Stomach smooth muscle (tissue), 2 donors: ENCODE results near the gene WDR17.

Source experiments
- H3K27ac ChIP-seq: one replicate; pipeline ENCODE4 v1.7.0; 2013; ENCODE audit warnings: mild to moderate bottlenecking, low read length, inconsistent platforms
- H3K27me3 ChIP-seq, 2 donors: one replicate each; pipeline ENCODE4 v1.7.0; 2013; ENCODE audit warnings: low read length in 2 of 2; ENCODE audit not compliant: insufficient read depth in 2 of 2, control insufficient read depth in 1 of 2
- H3K36me3 ChIP-seq, 2 donors: one replicate each; pipeline ENCODE4 v1.7.0; 2013; ENCODE audit warnings: low read length in 2 of 2; ENCODE audit not compliant: control insufficient read depth in 2 of 2, insufficient read depth in 2 of 2
- H3K4me1 ChIP-seq: one replicate; pipeline ENCODE4 v1.7.0; 2013; ENCODE audit warnings: low read length; ENCODE audit not compliant: control insufficient read depth, insufficient read depth
- H3K4me3 ChIP-seq, 2 donors: one replicate each; pipeline ENCODE4 v1.7.0; 2013; ENCODE audit warnings: low read length in 2 of 2
- H3K9ac ChIP-seq, 2 donors: one replicate each; pipeline ENCODE4 v1.7.0; 2013; ENCODE audit warnings: low read length in 2 of 2, mild to moderate bottlenecking in 1 of 2
- H3K9me3 ChIP-seq, 2 donors: one replicate each; pipeline ENCODE4 v1.7.0; 2013; ENCODE audit warnings: low read length in 2 of 2; ENCODE audit not compliant: control insufficient read depth in 2 of 2
- donor health status: healthy.
- donor health status: Pancreatic carcinoma.

Gene WDR17

GRCh38 chr4:176043838-176044588 lies 21.6 kb upstream of the WDR17 start:
- Histone ChIP-seq H3K4me1 (no peaks in the 10 kb centered on the region), H3K36me3 (no peaks in the 10 kb centered on the region), H3K4me3 (no peak overlapping the region)

DNA sequence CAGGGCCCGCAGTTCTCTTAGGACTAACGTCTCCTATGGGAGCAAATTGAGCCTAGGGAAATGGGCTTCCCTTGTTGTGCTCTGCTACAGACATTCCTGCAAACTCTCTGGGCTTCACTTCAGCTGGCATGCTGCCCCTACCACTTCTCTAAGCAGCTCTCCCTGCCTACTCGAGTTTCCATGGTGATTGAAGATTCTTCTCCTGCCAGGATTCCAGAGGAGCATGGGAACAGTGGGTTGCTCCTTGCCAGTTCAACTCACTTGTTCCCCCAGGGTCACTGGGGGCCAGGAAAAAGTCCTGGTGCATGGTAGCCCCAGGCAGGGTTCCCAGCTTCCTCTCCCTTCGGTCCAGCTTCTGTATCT lies 21.1 kb upstream of the WDR17 start:
- Histone ChIP-seq H3K9ac (no peak overlapping the region), H3K27ac (no peak overlapping the region), H3K27me3 (no peaks in the 10 kb centered on the region), H3K9me3 (peaks cover 0 to 2% of the 10 kb centered on the region in 2 donors), H3K4me3 (no peak overlapping the region), H3K4me1 (no peaks in the 10 kb centered on the region), H3K36me3 (no peaks in the 10 kb centered on the region)

More at GRCh38 chr4:176043838-176044588, 21.6 kb upstream of the WDR17 start:
- H3K9me3 ChIP-seq, result no peaks in the 10 kb centered on the region
- H3K27me3 ChIP-seq, result no peaks in the 10 kb centered on the region
- H3K27ac ChIP-seq, result no peak overlapping the region
- H3K9ac ChIP-seq, result no peak overlapping the region

DNA sequence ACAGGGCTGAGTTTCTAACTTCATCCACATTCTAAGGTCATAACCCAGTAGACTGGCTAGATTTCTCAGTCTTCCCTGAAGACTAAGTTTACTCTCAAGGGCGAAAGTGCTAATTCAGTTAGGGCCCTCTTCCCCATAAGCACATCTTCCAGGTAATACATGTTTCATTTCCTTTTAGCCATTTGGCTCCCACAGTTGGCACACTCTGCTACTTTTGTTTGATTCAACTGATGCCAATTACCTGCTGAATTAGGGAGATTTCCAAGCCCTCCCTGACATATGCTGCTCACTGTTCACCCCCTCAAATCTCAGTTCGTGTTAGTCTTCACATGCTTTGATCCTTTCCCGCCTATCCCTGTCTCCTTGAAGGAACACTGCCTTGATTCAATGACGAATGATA lies 17.0 kb upstream of the WDR17 start:
- H3K9ac ChIP-seq, result no peak overlapping the region
- no peaks in the 10 kb centered on the region for H3K4me1 ChIP-seq
- H3K9me3 ChIP-seq, result peaks cover 0 to 2% of the 10 kb centered on the region in 2 donors
- no peaks in the 10 kb centered on the region for H3K36me3 ChIP-seq
- H3K27ac ChIP-seq, result no peak overlapping the region
- no peak overlapping the region for H3K4me3 ChIP-seq
- no peaks in the 10 kb centered on the region for H3K27me3 ChIP-seq

DNA sequence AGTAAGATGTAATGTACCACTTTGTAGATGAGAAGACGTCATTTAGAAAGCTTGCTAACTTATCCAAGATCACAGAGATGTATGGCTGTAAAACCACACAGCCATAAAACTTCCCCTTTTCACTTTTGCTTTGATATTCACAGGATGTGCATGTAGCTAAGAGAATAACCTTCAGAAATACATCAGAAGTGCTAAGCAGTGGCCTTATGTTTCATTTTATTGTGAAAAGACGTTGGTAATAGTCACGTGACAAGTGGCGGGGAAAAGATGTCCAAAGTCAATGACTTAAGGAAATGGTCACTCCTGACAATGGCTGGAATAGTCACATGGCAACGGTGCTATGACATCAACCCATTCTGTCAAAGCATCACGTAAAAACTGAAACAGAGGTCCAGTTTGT lies 12.9 kb upstream of the WDR17 start:
- Histone ChIP-seq H3K4me3 (no peak overlapping the region), H3K9ac (no peak overlapping the region), H3K4me1 (no peaks in the 10 kb centered on the region), H3K27ac (no peak overlapping the region), H3K9me3 (peaks cover 0 to 2% of the 10 kb centered on the region in 2 donors), H3K27me3 (no peaks in the 10 kb centered on the region), H3K36me3 (no peaks in the 10 kb centered on the region)

DNA sequence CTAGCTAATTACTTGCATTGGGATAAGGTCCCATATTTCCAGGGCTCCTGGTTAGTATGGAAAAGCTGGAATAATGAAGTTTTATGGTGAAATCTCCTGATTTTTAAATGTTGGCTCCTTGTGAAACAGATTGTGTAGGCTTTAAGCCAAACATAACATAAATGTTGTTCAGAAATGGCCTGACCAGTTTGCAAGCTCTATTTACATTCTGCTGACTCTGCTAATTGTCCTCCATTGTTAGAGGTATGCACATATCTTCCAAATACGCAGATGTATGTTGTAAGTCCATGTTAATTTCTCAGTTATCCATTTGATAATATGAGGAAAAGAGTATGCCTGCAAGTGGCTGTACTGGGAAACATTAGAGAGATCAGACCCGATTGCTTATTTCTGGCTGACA lies 11.9 kb upstream of the WDR17 start:
- H3K4me3 ChIP-seq, result no peak overlapping the region
- H3K9ac ChIP-seq, result no peak overlapping the region
- H3K9me3 ChIP-seq, result peaks cover 0 to 2% of the 10 kb centered on the region in 2 donors
- H3K27ac ChIP-seq, result no peak overlapping the region
- no peaks in the 10 kb centered on the region for H3K4me1 ChIP-seq
- no peaks in the 10 kb centered on the region for H3K27me3 ChIP-seq
- no peaks in the 10 kb centered on the region for H3K36me3 ChIP-seq

DNA sequence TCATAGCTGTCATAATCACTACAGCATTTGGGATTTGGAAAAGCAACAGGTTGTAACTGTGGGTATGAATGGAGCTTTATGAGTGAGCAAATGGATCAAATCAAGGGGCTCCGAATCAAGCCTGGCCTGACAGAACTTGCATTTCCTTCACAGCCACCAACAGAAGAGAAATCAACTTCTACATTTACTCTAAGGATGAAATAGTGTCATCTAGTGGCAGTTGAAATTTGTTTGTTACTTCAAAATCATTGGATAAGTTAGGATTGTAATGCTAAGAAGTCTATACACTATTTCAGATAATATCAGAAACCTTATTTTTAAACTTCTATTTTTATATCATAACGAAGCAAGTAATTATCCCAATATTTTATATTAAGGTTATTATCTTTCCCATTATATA lies 10.7 kb upstream of the WDR17 start:
- Histone ChIP-seq H3K36me3 (no peaks in the 10 kb centered on the region), H3K4me1 (no peaks in the 10 kb centered on the region), H3K9ac (no peak overlapping the region), H3K27me3 (no peaks in the 10 kb centered on the region), H3K27ac (no peak overlapping the region), H3K4me3 (no peak overlapping the region), H3K9me3 (no peaks in the 10 kb centered on the region)

- no peak overlapping the region for H3K9ac ChIP-seq
- no peaks in the 10 kb centered on the region for H3K36me3 ChIP-seq
- H3K4me1 ChIP-seq, result peaks cover 12% of the 10 kb centered on the region
- H3K4me3 ChIP-seq, result no peak overlapping the region
- no peaks in the 10 kb centered on the region for H3K27me3 ChIP-seq
- H3K9me3 ChIP-seq, result no peaks in the 10 kb centered on the region
- no peak overlapping the region for H3K27ac ChIP-seq
Measured at GRCh38 chr4:176063718-176064117, 1.9 kb upstream of the WDR17 start.

- Histone ChIP-seq H3K27ac (no peak overlapping the region), H3K36me3 (no peaks in the 10 kb centered on the region), H3K4me3 (no peak overlapping the region), H3K4me1 (peaks cover 12% of the 10 kb centered on the region), H3K9ac (no peak overlapping the region), H3K9me3 (no peaks in the 10 kb centered on the region), H3K27me3 (no peaks in the 10 kb centered on the region)
Measured at GRCh38 chr4:176064539-176064938, 1.1 kb upstream of the WDR17 start.

GRCh38 chr4:176066757-176067156 lies 1.1 kb downstream of the WDR17 start:
- H3K4me1 ChIP-seq, result peaks cover 12% of the 10 kb centered on the region
- no peaks in the 10 kb centered on the region for H3K36me3 ChIP-seq
- no peaks in the 10 kb centered on the region for H3K27me3 ChIP-seq
- no peak overlapping the region for H3K27ac ChIP-seq
- H3K9me3 ChIP-seq, result no peaks in the 10 kb centered on the region
- no peak overlapping the region for H3K4me3 ChIP-seq
- no peak overlapping the region for H3K9ac ChIP-seq

DNA sequence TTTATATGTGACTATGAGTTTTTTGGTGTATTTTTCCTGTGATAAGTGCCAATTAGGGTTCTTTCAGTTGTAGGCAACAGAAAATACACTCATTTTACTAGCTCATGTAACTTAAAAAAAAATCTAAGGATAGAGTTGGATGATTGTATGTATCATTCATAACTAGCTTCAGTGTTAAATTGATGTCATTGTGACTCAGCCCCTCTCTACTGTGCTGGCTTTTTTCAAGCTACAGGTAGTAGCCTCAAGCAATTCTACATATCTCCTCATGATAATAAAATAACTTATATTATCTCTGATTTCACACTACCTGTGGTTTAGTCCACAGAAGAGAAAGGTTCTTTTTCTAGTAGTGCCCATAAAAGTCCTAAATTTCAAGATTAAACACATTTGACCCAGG lies 11.9 kb downstream of the WDR17 start:
- no peaks in the 10 kb centered on the region for H3K4me1 ChIP-seq
- H3K27me3 ChIP-seq, result no peaks in the 10 kb centered on the region
- H3K36me3 ChIP-seq, result no peaks in the 10 kb centered on the region
- no peak overlapping the region for H3K27ac ChIP-seq
- no peak overlapping the region for H3K4me3 ChIP-seq
- no peak overlapping the region for H3K9ac ChIP-seq
- no peaks in the 10 kb centered on the region for H3K9me3 ChIP-seq

DNA sequence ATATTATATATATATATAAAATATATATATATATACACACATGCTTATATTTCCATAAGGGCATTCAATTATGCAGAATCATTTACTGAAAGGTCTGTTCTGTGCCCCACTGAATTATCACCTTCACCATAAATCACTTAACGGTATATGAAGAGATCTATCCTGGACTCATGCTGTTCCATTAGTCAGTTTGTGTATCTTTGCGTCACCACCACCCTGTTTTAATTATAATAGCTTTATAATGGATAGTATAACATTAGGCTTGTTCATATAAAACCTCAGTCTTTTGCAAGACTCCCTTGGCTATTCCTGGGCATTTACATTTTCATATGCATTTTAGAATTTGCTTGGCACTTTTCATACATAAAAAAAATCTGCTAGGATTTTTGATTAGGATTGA lies 19.1 kb downstream of the WDR17 start:
- Histone ChIP-seq H3K4me1 (no peaks in the 10 kb centered on the region), H3K27me3 (no peaks in the 10 kb centered on the region), H3K36me3 (no peaks in the 10 kb centered on the region), H3K9me3 (no peaks in the 10 kb centered on the region), H3K9ac (no peak overlapping the region), H3K27ac (no peak overlapping the region), H3K4me3 (no peak overlapping the region)
